Testis (tissue), 2 donors: ENCODE measurements around the gene AK9.

Experiments used
- CTCF ChIP-seq, 3 experiments: fragments of 450-650 bp in 2 of 3; fragments of 200-600 bp in 1 of 3; sonication (generic) in 1 of 3; IDR thresholded peaks; one replicate each; pipeline ENCODE4 v1.5.1; 2016 to 2019; ENCODE audit warnings: antibody characterized with exemption in 3 of 3, mild to moderate bottlenecking in 2 of 3, moderate library complexity in 1 of 3
- POLR2A ChIP-seq: fragments of 450-650 bp; IDR thresholded peaks from one replicate; pipeline ENCODE4 v1.6.1; 2017; ENCODE audit warnings: antibody characterized with exemption, mild to moderate bottlenecking, moderate library complexity

GRCh38 chr6:109736273-109737025 is 45.4 kb upstream of the AK9 start:
- TF ChIP-seq CTCF (IDR thresholded peaks at IDR 0.05), result no peak
- TF ChIP-seq POLR2A, result no peak
